HepG2 (cell line): ENCODE results near the gene SYT9. TPM values are rescaled to one million over a fixed set of nuclear protein-coding genes. Genes with fewer than 3 reads are reported as not detected.

Experiments
- BHLHE40 ChIP-seq: IDR thresholded peaks from 2 replicates; pipeline ENCODE4 v1.6.1; 2011; ENCODE audit warnings: low read length, improper control_type of control experiment
- GABPA ChIP-seq, 2 experiments: IDR thresholded peaks; 2 replicates each; pipeline ENCODE4 v1.6.1; 2011 to 2016; ENCODE audit warnings: low read depth in 2 of 2, low read length in 1 of 2, missing biosample characterization in 1 of 2, missing genetic modification characterization in 1 of 2
- GABPB1 ChIP-seq: IDR thresholded peaks from 2 replicates; pipeline ENCODE4 v1.6.1; 2016; ENCODE audit warnings: mild to moderate bottlenecking, missing genetic modification reagents, moderate library complexity, missing compliant biosample characterization
- HNF1B ChIP-seq: sonication (generic); formaldehyde crosslinking; IDR thresholded peaks from 2 replicates; pipeline ENCODE4 v1.5.1; 2020; ENCODE audit warnings: mild to moderate bottlenecking, moderate library complexity, missing genetic modification reagents
- KLF11 ChIP-seq: IDR thresholded peaks from 2 replicates; pipeline ENCODE4 v1.6.1; 2016; ENCODE audit warnings: missing compliant biosample characterization
- NCOA5 ChIP-seq: sonication (generic); formaldehyde crosslinking; IDR thresholded peaks from 2 replicates; pipeline ENCODE4 v1.4.0; 2020; ENCODE audit warnings: missing genetic modification reagents
- NRL ChIP-seq: sonication (generic); formaldehyde crosslinking; IDR thresholded peaks from 2 replicates; pipeline ENCODE4 v1.5.0; 2020; ENCODE audit warnings: missing genetic modification reagents, mild to moderate bottlenecking, moderate library complexity, borderline replicate concordance
- SALL1 ChIP-seq: sonication (generic); formaldehyde crosslinking; IDR thresholded peaks from 2 replicates; pipeline ENCODE4 v1.8.0; 2022; ENCODE audit warnings: mild to moderate bottlenecking, missing genetic modification reagents
- SP2 ChIP-seq: sonication (generic); formaldehyde crosslinking; IDR thresholded peaks from 2 replicates; pipeline ENCODE4 v1.5.1; 2020; ENCODE audit warnings: mild to moderate bottlenecking, missing genetic modification reagents
- TBX2 ChIP-seq: sonication (generic); formaldehyde crosslinking; IDR thresholded peaks from 2 replicates; pipeline ENCODE4 v1.5.0; 2020; ENCODE audit warnings: missing genetic modification reagents, mild to moderate bottlenecking, borderline replicate concordance
- ZFP90 ChIP-seq: sonication (generic); formaldehyde crosslinking; IDR thresholded peaks from 2 replicates; pipeline ENCODE4 v1.8.0; 2022; ENCODE audit warnings: missing genetic modification reagents, mild to moderate bottlenecking, inconsistent platforms, borderline replicate concordance
- ZFY ChIP-seq: sonication (generic); formaldehyde crosslinking; IDR thresholded peaks from 2 replicates; pipeline ENCODE4 v1.4.0; 2020; ENCODE audit warnings: missing genetic modification reagents
- ZNF160 ChIP-seq: sonication (generic); formaldehyde crosslinking; IDR thresholded peaks from 2 replicates; pipeline ENCODE4 v1.8.0; 2022; ENCODE audit warnings: mild to moderate bottlenecking, inconsistent platforms, missing genetic modification reagents
- ZNF501 ChIP-seq: sonication (generic); formaldehyde crosslinking; IDR thresholded peaks from 2 replicates; pipeline ENCODE4 v1.5.1; 2020; ENCODE audit warnings: mild to moderate bottlenecking, moderate library complexity, missing genetic modification reagents
- ZNF563 ChIP-seq: sonication (generic); formaldehyde crosslinking; IDR thresholded peaks from 2 replicates; pipeline ENCODE4 v1.8.0; 2022; ENCODE audit warnings: mild to moderate bottlenecking, moderate library complexity, missing genetic modification reagents
- ZNF605 ChIP-seq: sonication (generic); formaldehyde crosslinking; IDR thresholded peaks from 2 replicates; pipeline ENCODE4 v1.8.0; 2022; ENCODE audit warnings: mild to moderate bottlenecking, missing genetic modification reagents
- ZNF615 ChIP-seq: sonication (generic); formaldehyde crosslinking; IDR thresholded peaks from 2 replicates; pipeline ENCODE4 v1.5.0; 2020; ENCODE audit warnings: mild to moderate bottlenecking, missing genetic modification reagents, borderline replicate concordance
- polyA plus RNA-seq, 8 experiments: library from polyadenylated mRNA; depleted of rRNA in 3 of 8; stranded (reverse) in 7 of 8; unstranded in 1 of 8; fragments of >200 nt; fragmentation: Illumina TruSeq in 4 of 8; extraction: Trizol in 4 of 8; gene quantifications; 2 replicates each; pipeline versions ENCODE4 v1.2.1 to v1.2.3, GENCODE V29; 2011 to 2016; ENCODE audit warnings: low read depth in 4 of 8, missing spikeins in 1 of 8, mixed read lengths in 1 of 8; ENCODE audit not compliant: insufficient read depth in 1 of 8
- total RNA-seq, 5 experiments: library from RNA; depleted of rRNA; stranded (reverse); fragments of >200 nt; fragmentation: Illumina TruSeq; extraction: Trizol; gene quantifications; 2 replicates each; pipeline ENCODE4 v1.2.3, GENCODE V29; 2016; ENCODE audit warnings: low read depth in 1 of 5
- TF ChIP-seq, protein P1 (sequence below): sonication (generic); formaldehyde crosslinking; conservative IDR thresholded peaks from 2 replicates; pipeline ENCODE4 v1.8.0; 2022; ENCODE audit warnings: mild to moderate bottlenecking, moderate library complexity, missing genetic modification reagents
- TF ChIP-seq, protein P2 (sequence below): sonication (generic); formaldehyde crosslinking; IDR thresholded peaks from 2 replicates; pipeline ENCODE4 v1.5.0; 2020; ENCODE audit warnings: missing genetic modification reagents
- TF ChIP-seq, protein P3 (sequence below): IDR thresholded peaks from 2 replicates; pipeline ENCODE4 v1.6.1; 2016; ENCODE audit warnings: missing compliant biosample characterization, missing genetic modification reagents, borderline replicate concordance

SYT9 gene
- total and polyA plus RNA-seq, 2 of the 13 experiments (the other 11 are each of a cell fraction or from before 2014, with no cell fraction given) = not detected

DNA sequence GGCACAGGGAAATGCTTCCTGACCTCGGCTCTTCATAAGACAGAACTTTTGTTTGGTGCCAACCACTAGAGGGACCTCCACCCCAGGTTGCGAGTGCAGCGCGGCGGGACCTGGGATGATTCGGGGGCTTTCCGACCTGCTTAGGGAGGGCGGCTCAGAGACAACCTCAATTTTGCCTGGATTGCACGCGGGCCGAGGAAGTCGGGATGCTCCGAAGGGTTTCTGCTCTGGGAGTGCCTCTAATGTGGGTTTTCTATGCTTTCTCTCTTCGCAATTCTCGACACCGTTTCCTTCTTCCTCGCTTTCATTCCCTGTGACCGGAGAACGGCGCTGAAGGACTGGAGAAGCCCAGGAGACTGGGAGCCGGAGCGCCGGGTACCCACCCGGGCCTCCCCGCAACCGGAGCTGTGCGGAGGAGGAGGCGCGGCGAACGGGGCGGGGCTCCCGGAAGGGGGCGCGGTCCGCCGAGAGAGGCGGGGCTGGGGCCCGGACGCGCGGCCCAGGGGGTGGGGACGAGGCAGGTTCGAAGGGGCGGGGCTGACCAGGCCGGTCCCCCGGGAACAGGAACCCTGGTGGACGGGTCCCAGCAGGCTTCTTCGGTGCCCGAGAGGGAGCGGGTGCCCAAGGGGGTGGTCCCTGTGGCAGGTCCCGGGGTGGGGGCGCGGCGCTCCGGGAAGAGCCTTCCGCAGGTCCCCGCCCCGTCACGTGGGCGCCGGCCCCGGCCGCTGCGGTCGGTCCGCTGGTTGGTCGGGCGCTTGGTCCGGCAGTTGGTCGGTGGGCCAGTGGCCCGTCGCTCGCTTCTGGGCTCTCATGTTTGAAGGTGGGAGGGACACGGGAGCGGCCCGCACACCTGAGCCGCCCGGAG, 261.8 kb downstream of the SYT9 start, which contains the start of gene PPFIBP2 (continued):
- TF ChIP-seq, protein P1, sequence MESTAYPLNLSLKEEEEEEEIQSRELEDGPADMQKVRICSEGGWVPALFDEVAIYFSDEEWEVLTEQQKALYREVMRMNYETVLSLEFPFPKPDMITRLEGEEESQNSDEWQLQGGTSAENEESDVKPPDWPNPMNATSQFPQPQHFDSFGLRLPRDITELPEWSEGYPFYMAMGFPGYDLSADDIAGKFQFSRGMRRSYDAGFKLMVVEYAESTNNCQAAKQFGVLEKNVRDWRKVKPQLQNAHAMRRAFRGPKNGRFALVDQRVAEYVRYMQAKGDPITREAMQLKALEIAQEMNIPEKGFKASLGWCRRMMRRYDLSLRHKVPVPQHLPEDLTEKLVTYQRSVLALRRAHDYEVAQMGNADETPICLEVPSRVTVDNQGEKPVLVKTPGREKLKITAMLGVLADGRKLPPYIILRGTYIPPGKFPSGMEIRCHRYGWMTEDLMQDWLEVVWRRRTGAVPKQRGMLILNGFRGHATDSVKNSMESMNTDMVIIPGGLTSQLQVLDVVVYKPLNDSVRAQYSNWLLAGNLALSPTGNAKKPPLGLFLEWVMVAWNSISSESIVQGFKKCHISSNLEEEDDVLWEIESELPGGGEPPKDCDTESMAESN (CRISPR knock-in tag) = peak; percentile 56; the same call in 1 of the 2 replicates
- no peak for TF ChIP-seq ZFP90 (CRISPR knock-in tag)
- TF ChIP-seq ZNF605 (CRISPR knock-in tag) = peak; percentile 23; the same call in 1 of the 2 replicates
- TF ChIP-seq KLF11 (CRISPR knock-in tag) = no peak
- no peak for TF ChIP-seq NCOA5 (CRISPR knock-in tag)
- no peak for TF ChIP-seq NRL (CRISPR knock-in tag)
- peak; percentile 52 for TF ChIP-seq ZNF563 (CRISPR knock-in tag)
- TF ChIP-seq SP2 (CRISPR knock-in tag) = 0 out of 2 replicates have a peak, but pooled peaks have one; percentile 31
- TF ChIP-seq, protein P2, sequence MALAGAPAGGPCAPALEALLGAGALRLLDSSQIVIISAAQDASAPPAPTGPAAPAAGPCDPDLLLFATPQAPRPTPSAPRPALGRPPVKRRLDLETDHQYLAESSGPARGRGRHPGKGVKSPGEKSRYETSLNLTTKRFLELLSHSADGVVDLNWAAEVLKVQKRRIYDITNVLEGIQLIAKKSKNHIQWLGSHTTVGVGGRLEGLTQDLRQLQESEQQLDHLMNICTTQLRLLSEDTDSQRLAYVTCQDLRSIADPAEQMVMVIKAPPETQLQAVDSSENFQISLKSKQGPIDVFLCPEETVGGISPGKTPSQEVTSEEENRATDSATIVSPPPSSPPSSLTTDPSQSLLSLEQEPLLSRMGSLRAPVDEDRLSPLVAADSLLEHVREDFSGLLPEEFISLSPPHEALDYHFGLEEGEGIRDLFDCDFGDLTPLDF (CRISPR knock-in tag) = no peak
- peak; percentile 30 for TF ChIP-seq ZFY (CRISPR knock-in tag)
- peak; percentile 21; the same call in 1 of the 2 replicates for TF ChIP-seq HNF1B (CRISPR knock-in tag)
- peak; percentile 76; the same call in 1 of the 2 replicates for TF ChIP-seq ZNF501 (CRISPR knock-in tag)
- no peak for TF ChIP-seq ZNF615 (CRISPR knock-in tag)
- TF ChIP-seq, protein P3, sequence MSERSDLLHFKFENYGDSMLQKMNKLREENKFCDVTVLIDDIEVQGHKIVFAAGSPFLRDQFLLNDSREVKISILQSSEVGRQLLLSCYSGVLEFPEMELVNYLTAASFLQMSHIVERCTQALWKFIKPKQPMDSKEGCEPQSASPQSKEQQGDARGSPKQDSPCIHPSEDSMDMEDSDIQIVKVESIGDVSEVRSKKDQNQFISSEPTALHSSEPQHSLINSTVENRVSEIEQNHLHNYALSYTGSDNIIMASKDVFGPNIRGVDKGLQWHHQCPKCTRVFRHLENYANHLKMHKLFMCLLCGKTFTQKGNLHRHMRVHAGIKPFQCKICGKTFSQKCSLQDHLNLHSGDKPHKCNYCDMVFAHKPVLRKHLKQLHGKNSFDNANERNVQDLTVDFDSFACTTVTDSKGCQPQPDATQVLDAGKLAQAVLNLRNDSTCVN (CRISPR knock-in tag) = no peak; the same call in 1 of the 2 replicates
- peak; percentile 57 for TF ChIP-seq BHLHE40
- TF ChIP-seq SALL1 (CRISPR knock-in tag) = peak; percentile 45
- TF ChIP-seq TBX2 (CRISPR knock-in tag) = peak; percentile 57
- TF ChIP-seq GABPA (IDR thresholded peaks at IDR 0.05; ENCODE audit: low read depth, low read length) = no peak
- TF ChIP-seq GABPA (CRISPR knock-in tag; IDR thresholded peaks at IDR 0.05; ENCODE audit: low read depth) = no peak
- TF ChIP-seq GABPB1 = peak; percentile 68; the same call in 1 of the 2 replicates
- TF ChIP-seq ZNF160 (CRISPR knock-in tag) = no peak
